ENCODE data around the gene SEPTIN7.

Gene SEPTIN7

GRCh38 chr7:35792472-35792871 is 8.4 kb upstream of the SEPTIN7 start:
- DNase-seq = no peak

- no peak for DNase-seq
Measured at GRCh38 chr7:35792873-35793489, 7.9 kb upstream of the SEPTIN7 start.

GRCh38 chr7:35797311-35797710 is 3.5 kb upstream of the SEPTIN7 start:
- DNase-seq = no peak

GRCh38 chr7:35799846-35800717 is 775 bp upstream of the SEPTIN7 start:
- peak; percentile 95 to 96 for DNase-seq

- peak; percentile 61 to 91 for DNase-seq
Measured at GRCh38 chr7:35801392-35802101, 690 bp downstream of the SEPTIN7 start.

- peak in 1 of 2 experiments; percentile 60 for DNase-seq
Measured at GRCh38 chr7:35802102-35802466, 1.2 kb downstream of the SEPTIN7 start.

- no peak for DNase-seq
Measured at GRCh38 chr7:35802649-35803048, 1.8 kb downstream of the SEPTIN7 start.

GRCh38 chr7:35804231-35804970 is 3.5 kb downstream of the SEPTIN7 start:
- no peak for DNase-seq

GRCh38 chr7:35805876-35806275 is 5.0 kb downstream of the SEPTIN7 start:
- no peak for DNase-seq

GRCh38 chr7:35816514-35816913 is 15.7 kb downstream of the SEPTIN7 start:
- no peak for DNase-seq

- no peak for DNase-seq
Measured at GRCh38 chr7:35817181-35817580, 16.3 kb downstream of the SEPTIN7 start.

GRCh38 chr7:35817930-35818329 is 17.1 kb downstream of the SEPTIN7 start:
- no peak for DNase-seq

- no peak for DNase-seq
Measured at GRCh38 chr7:35818513-35818912, 17.7 kb downstream of the SEPTIN7 start.

- no peak for DNase-seq
Measured at GRCh38 chr7:35819310-35819709, 18.5 kb downstream of the SEPTIN7 start.

- no peak for DNase-seq
Measured at GRCh38 chr7:35819954-35820703, 19.3 kb downstream of the SEPTIN7 start.

- DNase-seq = no peak
Measured at GRCh38 chr7:35820858-35821257, 20.0 kb downstream of the SEPTIN7 start.

GRCh38 chr7:35823440-35823839 is 22.6 kb downstream of the SEPTIN7 start:
- no peak for DNase-seq

GRCh38 chr7:35825974-35826373 is 25.1 kb downstream of the SEPTIN7 start:
- DNase-seq = no peak

GRCh38 chr7:35826751-35827150 is 25.9 kb downstream of the SEPTIN7 start:
- DNase-seq = no peak

GRCh38 chr7:35828817-35829216 is 28.0 kb downstream of the SEPTIN7 start:
- DNase-seq = no peak

GRCh38 chr7:35831208-35831607 is 30.4 kb downstream of the SEPTIN7 start:
- no peak for DNase-seq

All from Kasumi-1 (cell line).